ENCODE results near the gene DDR2.

Gene DDR2

DNA sequence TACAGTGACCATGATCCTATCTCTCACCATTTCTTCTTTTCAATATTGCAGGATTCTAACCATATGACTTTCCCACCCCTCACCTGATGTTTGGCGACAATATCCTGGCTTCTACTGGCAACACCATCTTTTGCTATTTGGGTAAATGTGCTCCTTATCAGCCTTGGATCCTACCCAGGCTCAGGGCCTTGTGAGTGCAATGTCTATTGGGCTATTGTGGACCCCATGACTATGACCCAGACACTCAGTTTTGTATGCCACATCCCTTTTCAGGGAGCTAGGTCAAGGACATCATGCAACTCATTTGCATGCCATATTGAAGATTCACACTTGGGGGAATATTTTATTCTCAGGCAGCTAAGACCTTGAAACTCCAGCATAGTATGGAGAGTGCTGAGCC lies 67.9 kb downstream of the DDR2 start:
- TF ChIP-seq, protein P1, sequence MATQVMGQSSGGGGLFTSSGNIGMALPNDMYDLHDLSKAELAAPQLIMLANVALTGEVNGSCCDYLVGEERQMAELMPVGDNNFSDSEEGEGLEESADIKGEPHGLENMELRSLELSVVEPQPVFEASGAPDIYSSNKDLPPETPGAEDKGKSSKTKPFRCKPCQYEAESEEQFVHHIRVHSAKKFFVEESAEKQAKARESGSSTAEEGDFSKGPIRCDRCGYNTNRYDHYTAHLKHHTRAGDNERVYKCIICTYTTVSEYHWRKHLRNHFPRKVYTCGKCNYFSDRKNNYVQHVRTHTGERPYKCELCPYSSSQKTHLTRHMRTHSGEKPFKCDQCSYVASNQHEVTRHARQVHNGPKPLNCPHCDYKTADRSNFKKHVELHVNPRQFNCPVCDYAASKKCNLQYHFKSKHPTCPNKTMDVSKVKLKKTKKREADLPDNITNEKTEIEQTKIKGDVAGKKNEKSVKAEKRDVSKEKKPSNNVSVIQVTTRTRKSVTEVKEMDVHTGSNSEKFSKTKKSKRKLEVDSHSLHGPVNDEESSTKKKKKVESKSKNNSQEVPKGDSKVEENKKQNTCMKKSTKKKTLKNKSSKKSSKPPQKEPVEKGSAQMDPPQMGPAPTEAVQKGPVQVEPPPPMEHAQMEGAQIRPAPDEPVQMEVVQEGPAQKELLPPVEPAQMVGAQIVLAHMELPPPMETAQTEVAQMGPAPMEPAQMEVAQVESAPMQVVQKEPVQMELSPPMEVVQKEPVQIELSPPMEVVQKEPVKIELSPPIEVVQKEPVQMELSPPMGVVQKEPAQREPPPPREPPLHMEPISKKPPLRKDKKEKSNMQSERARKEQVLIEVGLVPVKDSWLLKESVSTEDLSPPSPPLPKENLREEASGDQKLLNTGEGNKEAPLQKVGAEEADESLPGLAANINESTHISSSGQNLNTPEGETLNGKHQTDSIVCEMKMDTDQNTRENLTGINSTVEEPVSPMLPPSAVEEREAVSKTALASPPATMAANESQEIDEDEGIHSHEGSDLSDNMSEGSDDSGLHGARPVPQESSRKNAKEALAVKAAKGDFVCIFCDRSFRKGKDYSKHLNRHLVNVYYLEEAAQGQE (IDR thresholded peaks at IDR 0.05; ENCODE audit: insufficient read depth in 1 of 2, low read depth in 2 of 2, low read length in 2 of 2): no peak

DNA sequence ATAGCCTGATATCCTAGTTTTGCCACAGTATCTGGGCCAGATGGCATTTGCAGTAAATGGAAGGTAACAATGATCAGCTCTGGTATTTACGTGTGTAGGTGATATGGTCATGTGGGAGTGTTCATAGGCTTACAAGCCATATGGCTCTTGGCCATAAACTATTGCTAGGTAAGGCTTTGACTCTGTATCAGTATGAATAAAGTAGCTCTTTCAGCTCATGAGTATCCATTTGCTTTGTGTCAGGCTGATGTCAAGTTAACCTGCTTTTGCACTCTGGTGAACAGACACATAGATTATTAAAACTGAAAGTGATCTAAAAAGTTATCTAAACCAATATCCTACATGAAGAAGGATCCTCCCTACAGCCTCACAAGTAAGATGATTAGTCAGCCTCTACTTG lies 69.0 kb downstream of the DDR2 start:
- TF ChIP-seq TAF1 (IDR thresholded peaks at IDR 0.05; ENCODE audit: borderline replicate concordance, insufficient read depth, low read length) (no peak), POLR2AphosphoS5 (IDR thresholded peaks at IDR 0.05; ENCODE audit: low read depth, low read length) (no peak), FOXP2 (optimal IDR thresholded peaks at IDR 0.05; ENCODE audit: borderline replicate concordance, extremely low read depth, extremely low read length, insufficient read depth) (no peak), SIN3A (IDR thresholded peaks at IDR 0.05; ENCODE audit: borderline replicate concordance, insufficient read depth, low read length) (no peak)
- TF ChIP-seq, protein P1 (IDR thresholded peaks at IDR 0.05; ENCODE audit: insufficient read depth in 1 of 2, low read depth in 2 of 2, low read length in 2 of 2): no peak

DNA sequence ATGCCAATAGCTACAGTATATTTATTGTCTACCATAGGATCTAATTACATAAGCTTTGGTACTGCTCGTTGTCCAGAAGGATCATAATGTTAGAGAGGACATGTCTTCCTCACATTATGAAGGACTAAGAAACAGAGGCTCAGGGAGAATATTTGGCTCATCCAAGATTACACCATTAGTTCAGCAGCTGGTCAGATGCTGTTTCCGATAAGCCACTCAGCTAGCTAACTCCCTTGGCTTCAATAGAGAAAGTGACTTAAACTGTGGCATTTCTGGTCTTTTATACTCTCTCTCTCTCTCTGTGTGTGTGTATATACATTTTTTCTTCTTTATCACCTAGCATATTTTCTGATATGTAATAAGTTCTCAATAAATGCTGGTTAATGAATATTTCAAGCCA lies 70.4 kb downstream of the DDR2 start:
- TF ChIP-seq, protein P1 (IDR thresholded peaks at IDR 0.05; ENCODE audit: insufficient read depth in 1 of 2, low read depth in 2 of 2, low read length in 2 of 2): no peak
- TF ChIP-seq FOXP2 (optimal IDR thresholded peaks at IDR 0.05; ENCODE audit: borderline replicate concordance, extremely low read depth, extremely low read length, insufficient read depth) (no peak), TAF1 (IDR thresholded peaks at IDR 0.05; ENCODE audit: borderline replicate concordance, insufficient read depth, low read length) (no peak), SIN3A (IDR thresholded peaks at IDR 0.05; ENCODE audit: borderline replicate concordance, insufficient read depth, low read length) (no peak), POLR2AphosphoS5 (IDR thresholded peaks at IDR 0.05; ENCODE audit: low read depth, low read length) (no peak)

DNA sequence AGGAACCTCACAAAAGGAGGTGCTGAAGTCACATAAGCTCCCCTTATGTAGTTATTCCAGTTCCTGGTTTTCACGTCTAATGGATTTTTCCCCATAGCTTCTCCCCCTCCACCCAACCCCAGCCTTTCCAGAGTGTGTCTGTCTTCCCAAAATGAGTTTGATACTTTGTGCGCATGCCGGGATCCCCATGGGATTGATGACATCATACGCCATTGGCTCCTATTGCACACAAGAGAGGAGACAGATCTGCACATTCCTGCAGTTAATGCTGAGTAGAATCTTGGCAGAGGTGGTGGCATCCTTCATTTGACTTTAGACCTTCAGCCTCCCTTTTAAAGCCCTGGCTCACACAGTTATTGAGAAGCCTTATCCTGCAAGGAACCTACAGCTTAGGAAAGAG lies 71.4 kb downstream of the DDR2 start:
- TF ChIP-seq, protein P1 (IDR thresholded peaks at IDR 0.05; ENCODE audit: insufficient read depth in 1 of 2, low read depth in 2 of 2, low read length in 2 of 2): no peak
- TF ChIP-seq POLR2AphosphoS5 (IDR thresholded peaks at IDR 0.05; ENCODE audit: low read depth, low read length) (no peak), SIN3A (IDR thresholded peaks at IDR 0.05; ENCODE audit: borderline replicate concordance, insufficient read depth, low read length) (no peak), FOXP2 (optimal IDR thresholded peaks at IDR 0.05; ENCODE audit: borderline replicate concordance, extremely low read depth, extremely low read length, insufficient read depth) (no peak), TAF1 (IDR thresholded peaks at IDR 0.05; ENCODE audit: borderline replicate concordance, insufficient read depth, low read length) (no peak)

DNA sequence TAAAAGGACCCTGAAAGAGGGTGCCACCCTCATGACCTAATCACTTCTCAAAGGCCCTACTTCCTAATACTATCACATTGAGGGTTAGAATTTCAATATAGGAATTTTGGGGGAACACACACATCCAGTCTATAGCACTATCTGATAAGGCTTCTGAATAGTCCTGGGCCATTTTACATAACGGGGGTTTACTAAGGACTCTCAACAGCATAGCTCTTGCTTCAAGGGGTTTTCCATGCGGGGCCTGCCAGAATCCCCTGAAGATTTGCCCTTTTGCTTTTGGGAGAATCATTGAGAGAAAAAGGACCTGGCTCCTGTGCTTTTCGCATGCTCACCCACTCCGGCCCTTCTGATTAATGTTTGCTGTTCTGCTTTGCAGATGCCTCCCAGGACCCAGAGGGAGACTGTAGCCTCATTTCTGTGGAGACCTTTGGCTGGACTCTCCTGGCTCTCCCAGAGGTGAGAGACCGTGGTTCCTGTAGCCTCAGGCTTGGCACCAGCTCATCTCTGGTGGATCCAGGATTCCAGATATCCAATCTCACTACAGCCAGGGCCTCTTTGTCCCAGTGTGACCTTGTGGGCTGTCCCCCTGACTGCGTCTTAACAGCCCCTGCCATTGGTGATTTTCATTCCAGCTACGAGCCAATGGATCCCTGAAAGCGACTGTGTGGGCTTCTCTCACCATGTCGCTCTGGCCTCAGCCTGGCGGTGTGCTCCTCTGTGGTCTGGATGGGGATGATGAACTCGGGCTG lies 72.6 kb downstream of the DDR2 start:
- TF ChIP-seq POLR2AphosphoS5 (IDR thresholded peaks at IDR 0.05; ENCODE audit: low read depth, low read length) (no peak), SIN3A (IDR thresholded peaks at IDR 0.05; ENCODE audit: borderline replicate concordance, insufficient read depth, low read length) (no peak), TAF1 (IDR thresholded peaks at IDR 0.05; ENCODE audit: borderline replicate concordance, insufficient read depth, low read length) (no peak), FOXP2 (optimal IDR thresholded peaks at IDR 0.05; ENCODE audit: borderline replicate concordance, extremely low read depth, extremely low read length, insufficient read depth) (no peak)
- TF ChIP-seq, protein P1 (IDR thresholded peaks at IDR 0.05; ENCODE audit: insufficient read depth in 1 of 2, low read depth in 2 of 2, low read length in 2 of 2): no peak

All from PFSK-1 (cell line).